UCSD-AML1 (cell line): Measurements from ENCODE around the gene SELENBP1.
"Not testable (repeated sequence)": the region's sequence is repeated elsewhere in the genome, so short reads cannot be mapped to it uniquely, and the experiment has no call there.

Source experiments
- DNase-seq: peaks from one replicate; lab custom pipeline; 2025; ENCODE audit not compliant: unreplicated experiment; lab: John Stamatoyannopoulos, UW

SELENBP1 gene

DNA sequence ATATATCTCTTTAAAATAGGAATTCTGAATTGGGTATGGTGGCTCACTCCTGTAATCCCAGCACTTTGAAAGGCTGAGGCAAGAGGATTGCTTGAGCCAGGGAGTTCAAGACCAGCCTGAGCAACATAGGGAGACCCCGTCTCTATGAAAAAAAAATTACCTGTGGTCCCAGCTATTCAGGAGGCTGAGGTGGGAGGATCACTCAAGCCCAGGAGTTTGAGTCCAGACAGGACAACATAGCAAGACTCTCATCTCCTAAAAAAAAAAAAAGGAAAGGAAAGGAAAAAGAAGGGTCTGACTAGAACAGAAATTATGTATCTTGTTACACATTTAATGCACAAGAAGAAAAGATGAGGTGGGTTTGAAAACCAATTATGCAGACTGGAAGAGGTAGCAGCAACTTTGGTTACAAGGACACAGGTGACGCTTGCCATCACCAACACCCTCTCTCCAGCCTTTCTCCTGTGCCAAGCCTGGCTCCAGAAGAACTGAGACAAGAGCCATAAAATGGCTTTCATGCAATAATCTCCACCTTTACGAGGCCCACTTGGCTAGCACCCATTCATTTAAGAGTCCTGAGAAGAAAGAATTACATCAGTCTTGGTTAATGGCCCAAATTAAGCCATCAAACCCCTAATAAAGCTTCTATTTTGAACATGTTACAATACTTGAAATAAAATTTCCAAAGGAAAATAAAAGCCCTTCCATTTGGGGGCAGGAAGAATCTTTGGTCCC is 4.8 kb upstream of the SELENBP1 start:
- DNase-seq, result no peak

DNA sequence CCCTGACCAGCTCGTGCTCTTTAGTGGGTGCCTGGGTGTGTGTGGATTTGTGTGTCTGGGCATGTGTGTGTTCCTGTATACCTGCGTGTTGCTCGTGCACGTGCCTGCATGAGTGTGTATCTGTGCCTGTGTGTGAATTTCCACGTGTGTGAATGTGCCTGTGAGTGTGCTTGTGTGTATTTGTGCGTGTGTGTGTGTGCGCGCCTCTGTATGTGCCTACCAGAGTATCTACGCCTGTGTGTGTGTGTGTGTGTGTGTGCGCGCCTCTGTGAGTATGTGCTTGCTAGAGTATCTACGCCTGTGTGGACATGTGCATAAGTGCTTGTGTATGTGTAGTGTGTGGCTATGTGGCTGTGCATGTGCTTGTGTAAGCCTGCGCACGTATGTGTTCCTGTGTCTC is 691 bp upstream of the SELENBP1 start:
- DNase-seq, result no peak

DNA sequence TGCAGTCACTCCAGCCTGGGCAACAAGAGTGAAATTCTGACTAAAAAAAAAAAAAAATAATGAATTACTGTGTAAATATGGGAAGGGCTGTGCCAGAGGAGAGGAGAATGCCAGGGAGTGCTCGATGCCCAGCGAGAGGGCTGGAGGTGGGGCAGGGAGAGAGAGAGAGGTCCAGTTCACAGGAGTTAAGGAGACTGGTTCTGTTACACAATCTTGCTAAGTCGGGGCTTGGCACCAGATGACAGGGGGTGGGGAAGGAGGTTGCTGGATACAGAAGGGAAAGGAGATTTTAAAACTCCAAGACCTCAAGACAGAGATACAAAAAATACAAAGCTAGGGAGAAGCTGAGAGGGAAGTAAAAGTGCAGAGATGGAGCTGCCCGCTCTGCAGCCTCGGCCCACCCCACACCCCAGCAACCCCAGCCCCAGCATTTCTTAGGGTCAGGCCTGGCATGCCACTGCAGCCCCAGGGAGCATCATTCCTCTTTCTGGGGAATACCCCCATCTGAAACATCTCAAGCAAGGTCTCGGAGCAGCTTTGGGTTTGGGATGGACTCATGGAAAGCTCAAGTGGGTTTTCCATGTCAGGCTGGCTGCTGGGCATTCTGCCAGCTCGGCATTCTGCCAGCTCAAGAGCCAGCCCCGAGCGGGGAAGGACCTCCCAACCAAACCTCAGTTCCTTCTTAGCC is 991 bp downstream of the SELENBP1 start:
- no peak for DNase-seq

- no peak for DNase-seq
Measured at GRCh38 chr1:151370211-151370911, 2.1 kb downstream of the SELENBP1 start.

DNA sequence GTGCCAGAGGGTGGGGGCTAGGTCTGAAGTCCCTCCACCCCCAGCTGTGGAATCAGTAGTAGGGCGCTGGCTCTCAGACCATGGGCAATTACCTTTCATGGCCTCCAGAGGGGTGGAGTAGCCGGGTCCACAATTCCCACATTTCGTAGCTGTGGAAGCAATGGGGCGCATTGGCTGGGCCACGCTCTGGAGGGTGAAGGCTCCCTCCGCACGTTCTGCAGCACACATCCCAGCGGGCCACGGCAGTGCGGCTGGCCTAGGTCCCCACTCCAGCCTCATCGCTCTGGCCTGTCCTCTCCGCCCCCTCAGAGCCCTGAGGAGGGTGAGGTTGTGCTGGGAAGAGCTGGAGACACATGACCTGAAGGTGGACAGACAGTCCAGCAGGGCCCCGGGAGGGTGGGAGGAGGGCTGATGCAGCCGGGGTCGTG is 2.9 kb downstream of the SELENBP1 start:
- DNase-seq, result no peak

DNA sequence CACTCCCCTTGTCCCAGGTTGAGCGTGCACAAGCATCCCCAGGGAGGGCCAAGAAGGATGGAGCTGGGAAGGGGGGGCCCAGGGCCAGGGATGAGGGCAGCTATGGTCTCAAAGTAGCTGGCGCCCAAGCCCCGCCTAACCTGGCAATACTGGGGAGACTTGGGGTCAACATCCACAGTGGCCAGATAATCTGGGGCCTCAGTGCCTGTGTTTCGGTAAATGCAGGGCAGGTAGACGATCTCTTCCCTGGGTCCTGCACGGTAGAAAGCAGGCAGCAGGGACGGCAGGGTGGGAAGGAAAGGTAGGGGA is 3.2 kb downstream of the SELENBP1 start:
- DNase-seq, result no peak

DNA sequence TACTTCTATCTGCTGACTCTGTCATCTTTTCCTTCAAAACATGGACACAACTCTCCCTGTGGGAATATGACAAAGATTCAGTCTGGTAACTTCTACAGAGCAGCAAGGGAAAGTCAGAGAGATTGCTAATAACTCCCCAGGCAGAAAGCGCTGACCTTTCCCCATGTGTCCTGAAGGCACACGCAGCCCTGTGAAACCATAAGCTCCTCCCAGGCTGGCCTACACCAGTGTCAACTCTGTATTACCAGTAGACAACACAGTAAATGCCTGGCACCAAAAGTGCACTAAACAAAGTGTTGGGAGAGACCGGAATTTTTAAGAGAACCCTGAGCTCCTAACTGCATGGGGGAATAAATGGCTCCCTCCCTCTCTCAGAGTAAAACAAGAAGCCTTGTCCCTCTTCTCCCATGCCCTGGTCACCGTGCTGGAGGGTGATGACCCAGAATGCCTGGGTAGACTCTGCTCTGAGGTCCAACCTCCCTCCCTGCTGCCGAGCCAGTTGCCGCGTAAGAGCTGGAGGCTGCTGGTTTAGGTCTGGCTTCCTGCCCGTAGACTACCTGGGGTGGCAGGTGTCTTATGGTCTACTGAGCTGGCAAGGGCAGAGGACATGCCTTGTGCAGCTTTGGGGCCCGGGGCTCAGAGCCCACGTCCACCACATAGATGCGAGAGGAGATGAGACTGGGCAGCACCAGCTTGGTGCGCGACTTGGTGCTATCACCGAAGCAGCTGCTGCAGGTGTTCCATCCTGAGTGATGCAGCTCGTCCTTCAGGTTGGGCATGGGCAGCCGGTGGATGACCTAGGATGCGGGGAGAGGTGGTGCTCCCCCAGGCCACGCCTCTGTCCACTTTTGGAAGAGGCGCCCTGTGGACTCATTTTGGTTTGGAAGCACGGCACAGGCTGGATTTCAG is 3.9 kb downstream of the SELENBP1 start:
- no peak for DNase-seq

DNA sequence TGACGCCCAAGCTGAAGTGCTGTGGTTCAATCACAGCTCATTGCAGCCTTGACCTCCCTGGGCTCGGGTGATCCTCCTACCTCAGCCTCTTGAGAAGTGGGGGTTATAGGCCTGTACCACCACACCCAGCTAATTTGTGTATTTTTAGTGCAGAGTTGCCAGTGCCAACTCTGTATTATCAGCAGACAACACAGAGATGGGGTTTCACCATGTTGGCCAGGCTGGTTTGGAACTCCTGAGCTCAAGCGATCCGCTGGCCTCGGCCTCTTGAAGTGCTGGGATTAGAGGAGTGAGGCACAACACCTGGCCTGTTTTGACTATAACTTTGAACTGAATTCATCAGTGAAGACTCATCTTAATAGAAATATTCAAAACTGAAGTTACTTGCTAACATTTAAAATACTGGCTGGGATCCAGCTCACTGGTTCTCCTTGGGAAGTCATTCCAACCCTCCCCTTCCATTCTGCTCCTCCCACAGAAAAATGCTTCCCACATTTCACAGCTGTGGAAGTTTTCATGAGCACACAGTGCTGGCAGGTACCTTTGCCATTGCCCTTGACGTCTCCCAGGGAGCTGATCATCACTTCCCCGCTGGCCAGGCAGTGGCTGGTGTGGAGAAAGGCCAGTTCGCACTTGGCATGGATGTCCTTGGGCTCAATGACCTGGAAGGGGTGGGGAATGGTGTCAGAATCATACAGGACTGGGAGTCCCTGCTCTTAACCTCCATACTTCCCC is 4.7 kb downstream of the SELENBP1 start:
- no peak for DNase-seq

DNA sequence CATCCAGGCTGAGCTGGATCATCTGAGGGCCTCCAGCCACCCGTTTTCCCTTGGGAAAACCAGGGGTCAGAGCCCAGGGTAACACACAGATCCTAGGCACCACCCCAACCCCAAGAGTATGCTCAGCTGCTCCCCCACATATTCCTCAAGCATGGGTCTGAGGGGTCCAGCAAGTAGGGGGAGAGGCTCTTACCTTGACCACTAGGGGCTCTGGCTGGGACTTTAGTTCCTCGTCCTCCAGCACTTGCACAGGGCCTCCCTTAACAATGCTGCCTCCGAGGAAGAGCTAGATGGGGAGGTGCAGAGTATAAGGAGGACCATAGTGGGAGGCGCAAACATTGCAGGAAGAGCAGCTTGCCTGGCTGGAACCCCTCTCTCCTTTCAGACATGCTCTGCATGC is 7.5 kb downstream of the SELENBP1 start:
- no peak for DNase-seq

- DNase-seq, result no peak
Measured at GRCh38 chr1:151362308-151363155, 10.0 kb downstream of the SELENBP1 start.

- DNase-seq, result no peak
Measured at GRCh38 chr1:151361883-151362282, 10.6 kb downstream of the SELENBP1 start.

- no peak for DNase-seq
Measured at GRCh38 chr1:151356696-151357095, 15.8 kb downstream of the SELENBP1 start.

GRCh38 chr1:151352021-151352718 is 20.3 kb downstream of the SELENBP1 start:
- DNase-seq, result no peak

GRCh38 chr1:151350323-151350722 is 22.2 kb downstream of the SELENBP1 start:
- not testable (repeated sequence) for DNase-seq

- DNase-seq, result no peak
Measured at GRCh38 chr1:151347523-151348246, 24.8 kb downstream of the SELENBP1 start.

- peak; percentile 94 for DNase-seq
Measured at GRCh38 chr1:151346769-151347522, 25.6 kb downstream of the SELENBP1 start, which contains the start of gene RFX5. Gene RFX5, minus strand, starts transcription at chr1:151347252. Its CDS starts 932 bp downstream, at chr1:151346320.

DNA sequence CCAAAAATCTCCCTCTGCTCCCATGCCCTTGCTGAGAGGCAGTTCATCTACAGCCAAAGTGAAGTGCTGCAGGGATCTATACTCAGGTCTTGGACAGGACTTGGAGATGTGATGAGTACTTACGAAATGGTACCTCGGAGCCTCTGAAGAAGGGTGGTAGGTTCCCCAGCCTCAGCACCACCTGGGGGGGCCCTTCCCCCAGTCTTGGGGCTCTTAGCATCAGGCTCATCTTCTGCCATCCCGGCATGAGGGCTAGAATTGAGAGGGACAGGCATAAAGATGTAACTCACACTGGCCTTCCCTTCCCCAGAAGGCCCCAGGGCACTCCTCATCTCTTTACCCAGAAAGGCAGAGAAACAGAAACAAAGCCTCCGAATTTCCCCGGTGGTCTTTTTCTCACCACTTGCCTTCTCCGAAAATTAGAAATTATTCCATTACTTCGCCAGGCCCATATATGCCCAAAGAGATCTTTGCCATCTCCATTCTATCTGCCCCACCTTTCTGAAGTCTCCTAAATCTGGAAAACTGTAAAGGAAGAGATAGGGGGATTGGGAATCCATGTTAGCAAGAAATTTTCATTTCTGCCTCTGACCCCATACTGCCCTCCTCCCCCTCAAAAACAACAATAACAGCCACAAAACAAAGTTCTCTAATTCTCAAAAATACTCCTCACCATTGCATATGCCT is 26.3 kb downstream of the SELENBP1 start:
- no peak for DNase-seq
